HUES64 (cell line): Measurements from ENCODE around the gene ELL2.
"Not testable (repeated sequence)": the region's sequence is repeated elsewhere in the genome, so short reads cannot be mapped to it uniquely, and the experiment has no call there.

Experiments
- H3K27ac ChIP-seq: 2 replicates; pipeline ENCODE4 v1.7.0; 2013; ENCODE audit warnings: low read depth, low read length, inconsistent platforms
- H3K27me3 ChIP-seq: 2 replicates; pipeline ENCODE4 v1.6.1; 2013; ENCODE audit warnings: mild to moderate bottlenecking, low read length; ENCODE audit not compliant: insufficient read depth
- H3K36me3 ChIP-seq: 2 replicates; pipeline ENCODE4 v1.6.1; 2013; ENCODE audit warnings: mild to moderate bottlenecking, low read length; ENCODE audit not compliant: insufficient read depth
- H3K4me1 ChIP-seq: 2 replicates; pipeline ENCODE4 v1.6.1; 2013; ENCODE audit warnings: mild to moderate bottlenecking, low read length, moderate library complexity; ENCODE audit not compliant: insufficient read depth
- H3K4me3 ChIP-seq: 2 replicates; pipeline ENCODE4 v1.5.1; 2013; ENCODE audit warnings: mild to moderate bottlenecking, low read length, moderate library complexity
- H3K9ac ChIP-seq: 2 replicates; pipeline ENCODE4 v1.6.1; 2013; ENCODE audit warnings: mild to moderate bottlenecking, low read depth, low read length
- H3K9me3 ChIP-seq: 2 replicates; pipeline ENCODE4 v1.6.1; 2013; ENCODE audit warnings: low read depth, low read length; ENCODE audit not compliant: insufficient read depth
- WGBS: fragments of 150-250, 120-280 bp; methylation state at CpG from one replicate; pipeline ENCODE4 v1.1.7; 2013; ENCODE audit warnings: missing lambda C conversion rate; 5-methylcytosine and 5-hydroxymethylcytosine counted together

ELL2 gene

DNA sequence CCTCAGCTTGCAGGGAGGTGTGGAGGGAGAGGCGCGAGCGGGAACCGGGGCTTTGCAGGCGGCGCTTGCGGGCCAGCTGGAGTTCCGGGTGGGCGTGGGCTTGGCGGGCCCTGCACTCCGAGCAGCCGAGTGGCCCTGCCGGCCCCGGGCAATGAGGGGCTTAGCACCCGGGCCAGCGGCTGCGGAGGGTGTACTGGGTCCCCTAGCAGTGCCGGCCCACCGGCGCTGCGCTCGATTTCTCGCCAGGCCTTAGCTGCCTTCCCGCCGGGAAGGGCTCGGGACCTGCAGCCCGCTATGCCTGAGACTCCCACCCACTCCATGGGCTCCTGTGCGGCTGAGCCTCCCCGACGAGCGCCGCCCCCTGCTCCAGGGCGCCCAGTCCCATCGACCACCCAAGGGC, 110.5 kb downstream of the ELL2 start:
- not testable (repeated sequence) for H3K4me3 ChIP-seq, H3K27me3 ChIP-seq, H3K36me3 ChIP-seq, H3K4me1 ChIP-seq, H3K9me3 ChIP-seq, H3K27ac ChIP-seq, H3K9ac ChIP-seq
- WGBS: 96% methylated on average over 34 of the region's 34 CpGs

DNA sequence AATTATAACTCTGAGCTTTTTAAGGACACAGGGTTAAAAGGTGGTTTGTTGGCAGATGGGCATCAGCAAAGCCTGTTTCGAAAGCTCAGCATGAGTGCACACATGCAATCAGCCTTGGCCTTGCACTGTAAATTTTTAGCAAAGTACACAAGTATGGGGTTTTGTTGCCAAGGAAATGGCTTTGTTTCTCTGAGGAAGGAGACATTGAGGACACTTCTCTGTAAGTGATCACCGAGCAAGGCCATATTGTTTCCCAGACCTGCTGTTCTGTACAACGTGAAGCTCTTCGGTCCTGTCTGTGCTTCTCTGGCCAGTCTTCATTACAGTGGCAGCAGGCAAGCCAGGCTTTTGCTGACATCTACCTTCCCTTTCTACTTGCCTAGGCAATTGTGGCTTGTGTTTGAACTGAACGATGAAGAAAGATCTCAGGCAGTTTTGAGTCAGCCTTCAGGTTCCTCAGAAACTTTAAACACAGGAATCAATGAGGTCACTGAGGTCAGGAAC, 111.2 kb downstream of the ELL2 start:
- Histone ChIP-seq H3K9ac (no peak overlapping the region), H3K27me3 (no peaks in the 10 kb centered on the region), H3K27ac (no peak overlapping the region), H3K36me3 (no peaks in the 10 kb centered on the region), H3K4me1 (no peaks in the 10 kb centered on the region), H3K9me3 (no peaks in the 10 kb centered on the region), H3K4me3 (no peak overlapping the region)
- WGBS: 97% methylated on average over 5 of the region's 5 CpGs

DNA sequence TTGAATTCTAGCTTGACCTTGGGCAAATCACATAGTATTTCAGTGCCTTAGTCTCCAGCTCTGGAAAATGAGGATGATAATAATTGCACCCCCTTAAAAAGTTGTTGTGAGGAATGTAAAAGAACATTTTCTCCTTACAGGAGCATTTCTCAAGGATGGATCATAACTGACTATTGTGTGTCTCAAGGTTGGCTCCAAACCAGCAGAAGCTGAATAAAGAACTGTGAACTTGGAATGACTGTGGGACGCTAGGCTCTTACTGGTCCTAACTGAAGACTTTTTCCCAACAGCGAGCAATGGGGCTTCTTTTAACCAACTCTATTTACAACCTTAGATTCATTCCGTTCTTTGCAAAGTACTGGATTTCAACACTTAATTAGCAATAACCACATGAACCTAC, 113.0 kb downstream of the ELL2 start:
- H3K4me3 ChIP-seq: no peak overlapping the region
- H3K9me3 ChIP-seq: no peaks in the 10 kb centered on the region
- no peaks in the 10 kb centered on the region for H3K27me3 ChIP-seq
- no peaks in the 10 kb centered on the region for H3K36me3 ChIP-seq
- 90% methylated on average over 3 of the region's 3 CpGs for WGBS
- H3K9ac ChIP-seq: no peak overlapping the region
- H3K4me1 ChIP-seq: no peaks in the 10 kb centered on the region
- H3K27ac ChIP-seq: no peak overlapping the region

GRCh38 chr5:95847261-95847592, 114.4 kb downstream of the ELL2 start:
- Histone ChIP-seq H3K9me3 (no peaks in the 10 kb centered on the region), H3K4me1 (no peaks in the 10 kb centered on the region), H3K36me3 (no peaks in the 10 kb centered on the region), H3K27me3 (no peaks in the 10 kb centered on the region), H3K9ac (no peak overlapping the region), H3K27ac (no peak overlapping the region), H3K4me3 (no peak overlapping the region)
- WGBS: no CpG with 5 or more reads among the region's 1 CpG

DNA sequence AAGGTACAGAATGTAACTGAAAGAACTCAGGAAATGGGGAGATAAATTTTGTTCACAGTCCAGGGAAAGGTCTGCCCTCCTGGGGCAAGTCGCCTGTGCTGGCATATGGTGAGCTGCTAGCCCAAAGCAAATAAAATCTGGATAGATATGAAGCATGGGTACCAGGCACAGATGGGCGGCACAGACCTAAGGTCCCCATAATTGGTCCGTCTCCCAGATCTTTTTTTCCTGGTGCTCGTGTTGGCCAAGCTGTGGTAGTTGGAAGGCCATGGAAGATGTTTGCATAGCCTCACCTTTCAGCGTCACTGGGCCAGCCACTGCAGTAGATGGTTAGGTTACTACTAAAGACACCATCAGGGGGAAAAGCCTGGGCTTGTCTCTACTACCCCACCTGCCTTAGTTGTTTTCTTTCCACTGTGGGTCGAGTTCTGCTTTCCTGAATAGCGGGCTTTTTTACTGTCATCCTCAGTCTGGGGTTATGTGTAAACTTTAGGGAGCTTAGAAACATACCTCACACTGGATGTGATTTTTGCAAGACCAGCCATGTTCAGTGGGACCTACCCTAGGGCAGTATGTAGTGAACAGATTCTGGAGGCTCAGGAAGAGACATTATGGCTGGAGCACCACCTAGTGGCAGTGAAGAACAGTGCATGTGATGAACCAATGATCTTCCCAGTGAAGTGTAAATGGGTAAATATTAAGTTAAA, 114.9 kb downstream of the ELL2 start:
- no peaks in the 10 kb centered on the region for H3K4me1 ChIP-seq
- 87% methylated on average over 7 of the region's 7 CpGs for WGBS
- H3K36me3 ChIP-seq: no peaks in the 10 kb centered on the region
- H3K27ac ChIP-seq: no peak overlapping the region
- H3K9me3 ChIP-seq: no peaks in the 10 kb centered on the region
- no peaks in the 10 kb centered on the region for H3K27me3 ChIP-seq
- H3K4me3 ChIP-seq: no peak overlapping the region
- no peak overlapping the region for H3K9ac ChIP-seq

DNA sequence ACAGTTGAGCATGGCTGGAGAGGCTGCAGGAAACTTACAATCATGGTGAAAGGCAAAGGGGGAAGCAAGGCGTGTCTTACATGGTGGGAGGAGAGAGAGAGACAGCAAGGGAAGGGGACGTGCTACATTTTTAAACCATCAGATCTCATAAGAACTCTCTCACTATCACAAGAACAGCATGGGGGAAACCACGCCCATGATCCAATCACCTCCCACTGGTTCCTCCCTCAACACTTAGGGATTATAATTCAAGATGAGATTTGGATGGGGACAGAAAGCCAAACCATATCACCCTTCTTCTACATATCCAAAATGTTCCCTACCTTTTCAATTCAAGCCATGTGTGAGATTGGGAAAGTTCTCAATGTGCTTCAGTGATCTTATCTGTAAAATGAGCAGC, 116.3 kb downstream of the ELL2 start:
- no peak overlapping the region for H3K4me3 ChIP-seq
- no peaks in the 10 kb centered on the region for H3K27me3 ChIP-seq
- no peak overlapping the region for H3K27ac ChIP-seq
- H3K9me3 ChIP-seq: no peaks in the 10 kb centered on the region
- no peaks in the 10 kb centered on the region for H3K4me1 ChIP-seq
- H3K36me3 ChIP-seq: no peaks in the 10 kb centered on the region
- whole genome bisulfite sequencing: 100% methylated on average over 1 of the region's 3 CpGs
- H3K9ac ChIP-seq: no peak overlapping the region

DNA sequence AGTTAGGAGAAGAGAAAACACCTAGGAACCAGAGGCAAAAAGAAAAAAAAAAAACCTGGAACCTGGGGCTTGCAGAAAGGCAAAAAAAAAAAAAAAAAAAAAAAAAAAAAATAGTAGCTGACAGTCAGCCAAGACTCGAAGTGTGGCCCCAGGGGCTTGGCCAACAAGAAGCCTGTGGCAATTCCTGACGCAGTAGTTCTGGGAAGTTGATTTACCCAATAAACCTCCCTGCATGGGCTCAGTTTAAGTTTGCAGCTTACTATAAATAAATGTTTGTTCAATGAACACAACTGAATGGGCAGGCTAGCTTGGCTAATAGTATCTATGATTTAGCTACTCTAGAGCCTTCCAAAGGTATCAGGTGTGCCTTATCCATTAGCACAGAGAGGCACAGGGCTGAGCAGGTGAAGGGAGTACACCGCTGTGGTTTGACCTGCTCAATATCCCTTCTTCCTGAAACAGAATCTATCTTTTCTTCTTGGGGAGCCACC, 117.9 kb downstream of the ELL2 start:
- Histone ChIP-seq H3K27me3 (no peaks in the 10 kb centered on the region), H3K9ac (no peak overlapping the region), H3K36me3 (no peaks in the 10 kb centered on the region), H3K4me3 (no peak overlapping the region), H3K9me3 (no peaks in the 10 kb centered on the region), H3K4me1 (no peaks in the 10 kb centered on the region), H3K27ac (no peak overlapping the region)
- 94% methylated on average over 3 of the region's 3 CpGs for WGBS

GRCh38 chr5:95842854-95843544, 118.7 kb downstream of the ELL2 start:
- Histone ChIP-seq H3K4me3 (no peak overlapping the region), H3K9ac (no peak overlapping the region), H3K27me3 (no peaks in the 10 kb centered on the region), H3K36me3 (no peaks in the 10 kb centered on the region), H3K9me3 (no peaks in the 10 kb centered on the region), H3K27ac (no peak overlapping the region), H3K4me1 (no peaks in the 10 kb centered on the region)
- WGBS: 85% methylated on average over 11 of the region's 11 CpGs

DNA sequence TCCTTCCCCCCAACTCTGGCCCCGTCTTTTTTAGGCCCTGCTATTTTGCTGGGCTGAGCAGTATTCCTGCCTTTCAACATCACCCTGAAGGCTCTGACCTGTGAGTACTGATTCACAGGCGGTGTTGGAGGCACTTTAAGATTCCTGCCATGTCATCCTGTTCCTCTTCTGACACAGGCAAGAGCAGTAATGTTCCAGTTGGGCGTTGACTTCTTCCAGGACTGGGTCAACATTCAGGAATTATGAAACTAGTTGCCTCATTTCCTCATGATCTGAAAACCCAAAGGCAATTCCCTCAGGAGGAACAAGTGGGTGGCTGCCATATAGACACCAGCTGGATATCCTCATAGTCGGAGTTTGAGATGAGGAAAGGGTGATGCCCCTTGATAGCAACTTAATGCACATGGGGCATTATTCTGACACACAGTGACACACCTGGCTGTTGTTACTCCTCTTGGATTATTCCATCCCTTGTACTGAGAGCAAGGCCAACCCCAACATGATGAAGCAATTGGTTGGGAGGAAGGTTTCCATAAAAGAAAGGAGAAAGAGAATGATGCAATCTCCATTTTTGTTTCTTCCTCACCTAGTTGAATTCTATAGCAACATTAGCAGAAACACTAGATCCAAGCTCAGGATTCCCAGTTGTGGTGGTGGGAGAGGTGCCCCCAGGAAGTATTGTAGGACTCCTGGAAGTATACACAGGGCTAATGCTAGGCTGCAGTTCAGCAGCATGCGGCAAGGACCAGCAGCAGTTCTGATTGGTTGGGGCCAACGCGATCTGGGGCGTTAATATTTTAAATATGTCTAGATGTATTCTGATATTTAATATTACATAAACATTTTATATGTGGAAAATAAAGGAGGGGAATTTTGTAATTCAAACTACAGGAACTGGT, 119.5 kb downstream of the ELL2 start:
- Histone ChIP-seq H3K9me3 (no peaks in the 10 kb centered on the region), H3K4me1 (no peaks in the 10 kb centered on the region), H3K27me3 (no peaks in the 10 kb centered on the region), H3K9ac (no peak overlapping the region), H3K27ac (no peak overlapping the region), H3K36me3 (no peaks in the 10 kb centered on the region), H3K4me3 (no peak overlapping the region)
- WGBS: 95% methylated on average over 5 of the region's 8 CpGs

- Histone ChIP-seq H3K9ac (no peak overlapping the region), H3K4me1 (no peaks in the 10 kb centered on the region), H3K27me3 (no peaks in the 10 kb centered on the region), H3K4me3 (no peak overlapping the region), H3K9me3 (no peaks in the 10 kb centered on the region), H3K36me3 (no peaks in the 10 kb centered on the region), H3K27ac (no peak overlapping the region)
- WGBS: 93% methylated on average over 1 of the region's 1 CpG
These were observed 120.5 kb downstream of the ELL2 start for GRCh38 chr5:95840956-95841705.
